Ascending aorta (tissue), 2 donors: Measurements from ENCODE around the gene DCXR. TPM values are rescaled to one million over a fixed set of nuclear protein-coding genes. Genes with fewer than 3 reads are reported as not detected.

ENCODE experiments used
- DNase-seq, 2 donors: peaks; one replicate each; pipeline ENCODE4 v3.0.0-alpha.2; 2019; ENCODE audit warnings: low spot score in 2 of 2
- H3K27ac ChIP-seq, 2 donors: fragments of 200-600 bp; sonication (generic); one replicate each; pipeline ENCODE4 v1.5.1; 2016 to 2017; ENCODE audit warnings: mild to moderate bottlenecking in 1 of 2
- H3K27me3 ChIP-seq: fragments of 200-600 bp; sonication (generic); one replicate; pipeline ENCODE4 v1.5.1; 2017
- H3K36me3 ChIP-seq, 2 donors: fragments of 200-600 bp; sonication (generic); one replicate each; pipeline ENCODE4 v1.5.1; 2016
- H3K4me1 ChIP-seq, 2 donors: fragments of 200-600 bp; sonication (generic); one replicate each; pipeline ENCODE4 v1.5.1; 2016 to 2017; ENCODE audit warnings: mild to moderate bottlenecking in 1 of 2
- H3K4me3 ChIP-seq, 2 donors: fragments of 200-600 bp; sonication (generic); one replicate each; pipeline ENCODE4 v1.5.1; 2016 to 2017; ENCODE audit warnings: mild to moderate bottlenecking in 1 of 2
- H3K9me3 ChIP-seq, 2 donors: fragments of 200-600 bp; sonication (generic); one replicate each; pipeline ENCODE4 v1.5.1; 2016
- intact Hi-C: fragments of 100-400 bp; cut with DNase I; formaldehyde crosslinking; loops from one replicate; pipeline ENCODE4 v1.15.1; 2023
- total RNA-seq: library from RNA; depleted of rRNA; stranded (reverse); fragments of >200 nt; gene quantifications from one replicate; pipeline ENCODE4 v1.1.0, GENCODE V29; 2016
- TF ChIP-seq, protein P1 (sequence below), 3 experiments: fragments of 200-600 bp in 2 of 3; fragments of 450-650 bp in 1 of 3; sonication (generic) in 2 of 3; IDR thresholded peaks; one replicate each; pipeline ENCODE4 v1.5.1; 2016 to 2019; ENCODE audit warnings: antibody characterized with exemption in 3 of 3, mild to moderate bottlenecking in 1 of 3, moderate library complexity in 1 of 3

The DCXR gene
- total RNA-seq, 1 donor from 2014 or later: 160 TPM

- H3K27me3 ChIP-seq: no peaks in the 10 kb centered on the region
- intact Hi-C loops: no loop called here
- H3K4me1 ChIP-seq: peaks cover 16 to 17% of the 10 kb centered on the region in 2 donors
- no peak overlapping the region for H3K27ac ChIP-seq
- DNase-seq: no peak
- H3K4me3 ChIP-seq: no peak overlapping the region
- no peaks in the 10 kb centered on the region for H3K9me3 ChIP-seq
- TF ChIP-seq, protein P1, sequence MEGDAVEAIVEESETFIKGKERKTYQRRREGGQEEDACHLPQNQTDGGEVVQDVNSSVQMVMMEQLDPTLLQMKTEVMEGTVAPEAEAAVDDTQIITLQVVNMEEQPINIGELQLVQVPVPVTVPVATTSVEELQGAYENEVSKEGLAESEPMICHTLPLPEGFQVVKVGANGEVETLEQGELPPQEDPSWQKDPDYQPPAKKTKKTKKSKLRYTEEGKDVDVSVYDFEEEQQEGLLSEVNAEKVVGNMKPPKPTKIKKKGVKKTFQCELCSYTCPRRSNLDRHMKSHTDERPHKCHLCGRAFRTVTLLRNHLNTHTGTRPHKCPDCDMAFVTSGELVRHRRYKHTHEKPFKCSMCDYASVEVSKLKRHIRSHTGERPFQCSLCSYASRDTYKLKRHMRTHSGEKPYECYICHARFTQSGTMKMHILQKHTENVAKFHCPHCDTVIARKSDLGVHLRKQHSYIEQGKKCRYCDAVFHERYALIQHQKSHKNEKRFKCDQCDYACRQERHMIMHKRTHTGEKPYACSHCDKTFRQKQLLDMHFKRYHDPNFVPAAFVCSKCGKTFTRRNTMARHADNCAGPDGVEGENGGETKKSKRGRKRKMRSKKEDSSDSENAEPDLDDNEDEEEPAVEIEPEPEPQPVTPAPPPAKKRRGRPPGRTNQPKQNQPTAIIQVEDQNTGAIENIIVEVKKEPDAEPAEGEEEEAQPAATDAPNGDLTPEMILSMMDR (IDR thresholded peaks at IDR 0.05): no peak
- peaks cover 0 to 14% of the 10 kb centered on the region in 2 donors for H3K36me3 ChIP-seq
Measured at GRCh38 chr17:82018152-82018988, 19.1 kb downstream of the DCXR start.

DNA sequence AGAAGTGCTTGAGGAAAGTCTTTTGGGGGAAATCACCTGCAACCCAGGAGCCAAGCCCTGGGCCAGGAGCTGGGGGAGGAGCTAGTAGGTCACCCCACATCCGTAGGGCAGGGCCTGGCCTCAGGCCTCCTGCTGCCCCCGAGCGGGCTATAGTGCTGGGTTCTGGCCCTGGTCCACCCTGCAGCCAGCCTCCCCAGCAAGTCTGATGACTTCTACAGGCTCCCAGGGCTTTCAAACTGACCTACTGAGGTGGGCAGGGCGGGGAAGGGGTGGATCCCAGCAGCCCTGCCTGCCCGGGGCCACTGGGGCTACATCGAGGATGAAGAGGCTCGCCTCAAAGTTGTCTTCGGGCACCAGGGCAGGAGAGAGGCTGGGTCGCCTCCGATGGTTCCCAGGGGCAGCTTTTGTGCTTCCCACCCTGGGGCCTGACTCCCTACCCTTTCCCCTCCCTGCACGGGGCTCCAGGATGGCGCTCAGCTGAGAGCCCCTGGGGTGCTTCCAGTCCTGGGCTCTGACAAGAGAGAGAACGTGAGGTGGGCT, 19.8 kb downstream of the DCXR start:
- Histone ChIP-seq H3K27me3 (no peaks in the 10 kb centered on the region), H3K4me3 (no peak overlapping the region), H3K4me1 (peaks cover 16 to 24% of the 10 kb centered on the region in 2 donors), H3K9me3 (no peaks in the 10 kb centered on the region), H3K36me3 (peaks cover 0 to 14% of the 10 kb centered on the region in 2 donors), H3K27ac (no peak overlapping the region)
- TF ChIP-seq, protein P1 (IDR thresholded peaks at IDR 0.05): no peak
- intact Hi-C loops: no loop called here
- no peak for DNase-seq

DNA sequence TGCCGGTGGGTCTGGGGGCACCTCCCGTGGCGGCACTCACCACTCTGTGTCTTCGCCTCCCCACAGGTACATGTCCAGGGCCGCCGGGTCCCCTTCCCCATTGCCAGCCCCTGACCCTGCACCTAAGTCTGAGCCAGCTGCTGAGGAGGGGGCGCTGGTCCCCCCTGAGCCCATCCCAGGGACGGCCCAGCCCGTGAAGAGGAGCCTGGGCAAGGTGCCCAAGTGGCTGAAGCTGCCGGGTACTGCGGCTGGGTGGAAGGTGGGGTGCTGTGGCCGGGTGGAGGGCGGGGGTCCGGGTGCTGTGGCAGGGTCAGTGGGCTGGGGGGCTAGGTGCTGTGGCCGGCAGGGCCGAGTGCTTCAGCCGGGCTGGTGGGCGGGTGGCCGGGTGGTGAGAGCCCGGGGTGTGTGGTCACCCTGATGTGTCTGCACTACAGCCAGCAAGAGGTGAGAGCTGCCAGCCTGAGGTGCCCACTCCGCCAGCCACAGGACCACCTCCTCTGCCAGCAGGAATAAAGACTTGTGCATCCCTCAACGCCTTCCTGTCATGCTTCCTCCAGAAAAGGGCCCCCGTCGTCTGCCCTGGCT, 20.5 kb downstream of the DCXR start:
- Histone ChIP-seq H3K27me3 (no peaks in the 10 kb centered on the region), H3K9me3 (no peaks in the 10 kb centered on the region), H3K4me1 (peaks cover 14 to 23% of the 10 kb centered on the region in 2 donors), H3K36me3 (peaks cover 0 to 14% of the 10 kb centered on the region in 2 donors), H3K27ac (no peak overlapping the region), H3K4me3 (no peak overlapping the region)
- TF ChIP-seq, protein P1 (IDR thresholded peaks at IDR 0.05): no peak
- intact Hi-C loops: no loop called here
- no peak for DNase-seq

DNA sequence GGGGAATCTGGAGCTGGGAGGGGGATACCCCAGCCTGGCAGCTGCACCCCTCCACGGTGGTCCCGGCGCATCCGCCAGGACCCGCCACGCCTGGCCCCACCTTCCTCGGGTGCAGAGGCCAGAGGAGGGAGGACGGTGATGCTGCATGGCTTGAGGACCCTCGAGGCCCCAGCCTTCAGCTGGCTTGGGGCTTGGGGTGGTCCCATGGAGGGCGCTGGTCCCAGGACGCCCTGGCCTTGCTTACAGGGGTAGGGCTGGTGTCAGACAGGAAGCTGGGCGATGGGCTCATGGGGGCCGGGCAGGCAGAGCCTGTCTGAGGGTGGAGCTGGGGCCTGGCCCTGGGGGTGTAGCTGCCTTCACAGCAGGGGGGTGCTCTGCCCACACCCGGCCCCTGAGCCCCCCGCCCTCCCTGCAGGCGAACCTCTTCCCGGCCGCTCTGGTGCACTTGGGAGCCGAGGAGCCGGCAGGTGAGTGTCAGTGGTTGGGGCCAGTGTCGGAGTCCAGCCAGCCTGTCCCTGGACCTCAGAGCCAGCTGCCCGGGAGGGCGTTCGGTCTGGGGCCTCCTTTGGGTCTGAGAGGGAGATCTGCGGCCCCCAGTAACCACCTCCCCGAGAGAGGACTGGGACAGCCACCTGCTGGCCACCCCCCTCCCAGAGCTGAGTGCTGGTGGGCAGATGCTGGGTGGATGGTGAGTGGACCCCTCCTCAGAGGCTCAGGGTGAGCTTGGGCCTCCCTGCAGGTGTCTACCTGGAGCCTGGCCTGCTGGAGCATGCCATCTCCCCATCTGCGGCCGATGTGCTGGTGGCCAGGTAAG, 21.2 kb downstream of the DCXR start:
- TF ChIP-seq, protein P1 (IDR thresholded peaks at IDR 0.05): no peak
- Histone ChIP-seq H3K9me3 (no peaks in the 10 kb centered on the region), H3K4me1 (peaks cover 7 to 16% of the 10 kb centered on the region in 2 donors), H3K36me3 (peaks cover 0 to 14% of the 10 kb centered on the region in 2 donors), H3K27me3 (no peaks in the 10 kb centered on the region), H3K27ac (no peak overlapping the region), H3K4me3 (no peak overlapping the region)
- no peak for DNase-seq
- intact Hi-C loops: no loop called here

DNA sequence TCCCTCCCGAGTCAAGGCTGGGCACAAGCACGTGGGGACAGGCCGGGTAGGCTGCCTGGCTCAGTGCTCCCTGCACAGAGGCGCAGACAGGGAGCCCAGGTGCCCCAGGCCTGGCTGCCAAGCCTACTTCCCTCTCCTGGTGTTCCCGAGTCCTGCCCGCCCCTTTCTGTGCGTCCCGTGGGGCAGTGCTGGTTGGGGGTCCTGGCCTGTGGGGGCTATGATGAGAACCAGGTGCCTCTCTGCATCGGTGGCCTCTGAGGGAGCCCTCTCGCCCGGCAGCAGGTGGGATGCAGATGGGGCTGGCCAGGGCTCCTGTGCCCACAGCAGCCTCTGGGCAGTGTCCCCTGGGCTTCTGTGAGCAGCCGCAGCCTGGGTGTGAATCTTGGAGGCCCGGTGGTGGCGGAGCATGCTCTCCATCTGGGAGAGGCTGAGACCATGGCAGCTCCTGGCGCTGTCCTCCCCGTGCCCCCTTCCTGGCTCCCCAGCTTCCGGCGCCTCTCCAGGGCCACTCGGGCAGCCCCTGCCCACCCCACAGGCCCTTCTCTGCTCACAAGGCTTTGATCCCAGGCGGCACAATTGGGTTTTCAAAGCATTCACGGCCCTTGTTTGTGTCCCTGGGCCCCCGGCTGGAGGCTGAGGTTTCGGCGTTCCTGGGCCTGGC, 22.1 kb downstream of the DCXR start:
- Histone ChIP-seq H3K4me3 (no peak overlapping the region), H3K9me3 (no peaks in the 10 kb centered on the region), H3K4me1 (peaks cover 7 to 15% of the 10 kb centered on the region in 2 donors), H3K27me3 (no peaks in the 10 kb centered on the region), H3K36me3 (peaks cover 0 to 14% of the 10 kb centered on the region in 2 donors), H3K27ac (no peak overlapping the region)
- intact Hi-C loops: no loop called here
- TF ChIP-seq, protein P1 (IDR thresholded peaks at IDR 0.05): no peak
- DNase-seq: no peak
